ENCODE results near the gene ZNF597. TPM values are rescaled to one million over a fixed set of nuclear protein-coding genes. Genes with fewer than 3 reads are reported as not detected.

ZNF597 gene
- total and polyA plus RNA-seq, 2 experiments from 2014 or later = 1.2 to 2.4 TPM

GRCh38 chr16:3400446-3400778 is 42.9 kb downstream of the ZNF597 start (continued):
- no peak for TF ChIP-seq ZNF462 (CRISPR knock-in tag; IDR thresholded peaks at IDR 0.05)
- TF ChIP-seq NANOG (IDR thresholded peaks at IDR 0.05; ENCODE audit: borderline replicate concordance) = no peak
- no peak for TF ChIP-seq ZNF114 (CRISPR knock-in tag; IDR thresholded peaks at IDR 0.05)
- TF ChIP-seq CTCF (conservative IDR thresholded peaks at IDR 0.05; ENCODE audit: low read depth in 2 of 2) = no peak

- peaks cover 45% of the 10 kb centered on the region for H3K9me3 Mint-ChIP-seq
- H3K4me1 Mint-ChIP-seq = no peaks in the 10 kb centered on the region
- peaks cover 4% of the 10 kb centered on the region for H3K27me3 Mint-ChIP-seq (ENCODE audit: insufficient read depth, low read depth, poor library complexity)
- H3K9me2 ChIP-seq (ENCODE audit: insufficient read depth) = no peaks in the 10 kb centered on the region
- no peak overlapping the region for H3K27ac ChIP-seq (ENCODE audit: low read depth)
- no peak overlapping the region for H3K4me2 ChIP-seq
- no peaks in the 10 kb centered on the region for H3F3A ChIP-seq (replicated peaks; ENCODE audit: low read depth)
- H2AFZ ChIP-seq = no peak overlapping the region
- no peak overlapping the region for H3K4me3 Mint-ChIP-seq
- DNase-seq (ENCODE audit: low spot score) (no peak), ATAC-seq (no peak)
- H3K36me3 ChIP-seq (ENCODE audit: insufficient read depth) = peaks cover 16% of the 10 kb centered on the region
- no peak overlapping the region for H3K27ac Mint-ChIP-seq
- no peaks in the 10 kb centered on the region; the same call in 1 of the 2 replicates for H4K20me1 ChIP-seq (replicated peaks; ENCODE audit: insufficient read depth)
- 0 out of 2 replicates have a peak, but pooled peaks cover 18% of the 10 kb centered on the region for H3K79me2 ChIP-seq (replicated peaks; ENCODE audit: insufficient read depth)
- no peaks in the 10 kb centered on the region for H3K27me3 ChIP-seq (ENCODE audit: insufficient read depth)
- H3K36me3 Mint-ChIP-seq (ENCODE audit: low read depth) = peaks cover 89% of the 10 kb centered on the region
- H3K4me1 ChIP-seq (ENCODE audit: insufficient read depth) = no peaks in the 10 kb centered on the region
- no peak overlapping the region for H3K4me3 ChIP-seq
- TF ChIP-seq ZNF462 (CRISPR knock-in tag; IDR thresholded peaks at IDR 0.05) = no peak
- TF ChIP-seq JUNB (IDR thresholded peaks at IDR 0.05; ENCODE audit: unreplicated experiment) = no peak
- no peak for TF ChIP-seq ZNF114 (CRISPR knock-in tag; IDR thresholded peaks at IDR 0.05)
These were observed 53.5 kb downstream of the ZNF597 start for GRCh38 chr16:3389663-3390338.

Data from GM23338 (cell line).